ENCODE results near the gene PHKB.

PHKB gene

GRCh38 chr16:47732523-47733111, 271.5 kb downstream of the PHKB start:
- TF ChIP-seq YY1 (IDR thresholded peaks at IDR 0.05; ENCODE audit: low read depth) (no peak), REST (IDR thresholded peaks at IDR 0.05; ENCODE audit: low read depth) (no peak), TCF12 (IDR thresholded peaks at IDR 0.05; ENCODE audit: low read depth) (no peak), RAD21 (IDR thresholded peaks at IDR 0.05; ENCODE audit: low read depth) (no peak), ZBTB7A (IDR thresholded peaks at IDR 0.05; ENCODE audit: low read depth) (no peak), NFIC (IDR thresholded peaks at IDR 0.05) (no peak), TEAD4 (IDR thresholded peaks at IDR 0.05) (no peak), CEBPB (IDR thresholded peaks at IDR 0.05) (no peak), USF1 (IDR thresholded peaks at IDR 0.05) (no peak), EGR1 (IDR thresholded peaks at IDR 0.05) (no peak), CREB1 (IDR thresholded peaks at IDR 0.05; ENCODE audit: low read depth) (no peak)

GRCh38 chr16:47734081-47734857, 273.1 kb downstream of the PHKB start:
- no peak for TF ChIP-seq RAD21 (IDR thresholded peaks at IDR 0.05; ENCODE audit: low read depth)
- no peak for TF ChIP-seq ZBTB7A (IDR thresholded peaks at IDR 0.05; ENCODE audit: low read depth)
- TF ChIP-seq CEBPB (IDR thresholded peaks at IDR 0.05): no peak
- TF ChIP-seq FOXM1 (IDR thresholded peaks at IDR 0.05; ENCODE audit: borderline replicate concordance, low read depth): no peak
- no peak for TF ChIP-seq TAF1 (IDR thresholded peaks at IDR 0.05; ENCODE audit: low read depth)
- no peak for TF ChIP-seq REST (IDR thresholded peaks at IDR 0.05; ENCODE audit: low read depth)
- no peak for TF ChIP-seq USF1 (IDR thresholded peaks at IDR 0.05)
- TF ChIP-seq EGR1 (IDR thresholded peaks at IDR 0.05): no peak
- TF ChIP-seq NFIC (IDR thresholded peaks at IDR 0.05): no peak
- TF ChIP-seq YY1 (IDR thresholded peaks at IDR 0.05; ENCODE audit: low read depth): no peak
- TF ChIP-seq EP300 (IDR thresholded peaks at IDR 0.05; ENCODE audit: borderline replicate concordance): no peak
- TF ChIP-seq MAX (IDR thresholded peaks at IDR 0.05): no peak
- no peak for TF ChIP-seq CREB1 (IDR thresholded peaks at IDR 0.05; ENCODE audit: low read depth)
- TF ChIP-seq TEAD4 (IDR thresholded peaks at IDR 0.05): no peak
- no peak for TF ChIP-seq TCF12 (IDR thresholded peaks at IDR 0.05; ENCODE audit: low read depth)

GRCh38 chr16:47734987-47735594, 274.0 kb downstream of the PHKB start:
- no peak for TF ChIP-seq YY1 (IDR thresholded peaks at IDR 0.05; ENCODE audit: low read depth)
- TF ChIP-seq NFIC (IDR thresholded peaks at IDR 0.05): no peak
- no peak for TF ChIP-seq CEBPB (IDR thresholded peaks at IDR 0.05)
- TF ChIP-seq ZBTB7A (IDR thresholded peaks at IDR 0.05; ENCODE audit: low read depth): no peak
- no peak for TF ChIP-seq MAX (IDR thresholded peaks at IDR 0.05)
- TF ChIP-seq EP300 (IDR thresholded peaks at IDR 0.05; ENCODE audit: borderline replicate concordance): no peak
- no peak for TF ChIP-seq TEAD4 (IDR thresholded peaks at IDR 0.05)
- TF ChIP-seq CREB1 (IDR thresholded peaks at IDR 0.05; ENCODE audit: low read depth): no peak

GRCh38 chr16:47750371-47750770, 289.2 kb downstream of the PHKB start:
- TF ChIP-seq ZBTB7A (IDR thresholded peaks at IDR 0.05; ENCODE audit: low read depth): no peak
- no peak for TF ChIP-seq CREB1 (IDR thresholded peaks at IDR 0.05; ENCODE audit: low read depth)
- TF ChIP-seq USF1 (IDR thresholded peaks at IDR 0.05): no peak
- TF ChIP-seq CEBPB (IDR thresholded peaks at IDR 0.05): no peak
